PFSK-1 (cell line): Measurements from ENCODE around the gene ERVFRD-1.

ENCODE experiments used
- FOXP2 ChIP-seq: optimal IDR thresholded peaks from 2 replicates; pipeline ENCODE3; 2011; ENCODE audit warnings: borderline replicate concordance, control low read depth, inconsistent platforms; ENCODE audit not compliant: insufficient read depth; ENCODE audit errors: extremely low read length, extremely low read depth
- POLR2AphosphoS5 ChIP-seq: IDR thresholded peaks from 2 replicates; pipeline ENCODE4 v1.6.1; 2012; ENCODE audit warnings: low read depth, mild to moderate bottlenecking, control low read depth, low read length, moderate library complexity
- REST ChIP-seq, 2 experiments: IDR thresholded peaks; 2 replicates each; pipeline versions ENCODE4 v1.6.1 to v1.8.0; 2011 to 2012; ENCODE audit warnings: low read depth in 2 of 2, low read length in 2 of 2, control low read depth in 1 of 2, inconsistent platforms in 1 of 2, mild to moderate bottlenecking in 1 of 2, moderate library complexity in 1 of 2; ENCODE audit not compliant: insufficient read depth in 1 of 2
- SIN3A ChIP-seq: IDR thresholded peaks from 2 replicates; pipeline ENCODE4 v1.6.1; 2012; ENCODE audit warnings: mild to moderate bottlenecking, low read length, moderate library complexity, borderline replicate concordance; ENCODE audit not compliant: insufficient read depth
- TAF1 ChIP-seq: IDR thresholded peaks from 2 replicates; pipeline ENCODE4 v1.6.1; 2012; ENCODE audit warnings: low read length, control low read depth, borderline replicate concordance; ENCODE audit not compliant: insufficient read depth

ERVFRD-1 gene

GRCh38 chr6:11126876-11127275 is 15.4 kb upstream of the ERVFRD-1 start:
- TF ChIP-seq POLR2AphosphoS5 = no peak
- TF ChIP-seq SIN3A = no peak
- TF ChIP-seq FOXP2 = no peak
- no peak for TF ChIP-seq TAF1
- no peak for TF ChIP-seq REST (IDR thresholded peaks at IDR 0.05; ENCODE audit: insufficient read depth in 1 of 2, low read depth in 2 of 2, low read length in 2 of 2)

- TF ChIP-seq POLR2AphosphoS5 = no peak
- TF ChIP-seq SIN3A = no peak
- TF ChIP-seq TAF1 = no peak
- no peak for TF ChIP-seq REST (IDR thresholded peaks at IDR 0.05; ENCODE audit: insufficient read depth in 1 of 2, low read depth in 2 of 2, low read length in 2 of 2)
- no peak for TF ChIP-seq FOXP2
These were observed 12.5 kb upstream of the ERVFRD-1 start for GRCh38 chr6:11123978-11124377.

GRCh38 chr6:11122380-11122779 is 10.9 kb upstream of the ERVFRD-1 start:
- TF ChIP-seq FOXP2 (no peak), SIN3A (no peak), TAF1 (no peak), POLR2AphosphoS5 (no peak)

GRCh38 chr6:11121851-11122250 is 10.3 kb upstream of the ERVFRD-1 start:
- TF ChIP-seq TAF1 = no peak
- no peak for TF ChIP-seq FOXP2
- TF ChIP-seq SIN3A = no peak
- no peak for TF ChIP-seq REST (IDR thresholded peaks at IDR 0.05; ENCODE audit: insufficient read depth in 1 of 2, low read depth in 2 of 2, low read length in 2 of 2)

GRCh38 chr6:11120271-11121005 is 8.9 kb upstream of the ERVFRD-1 start:
- TF ChIP-seq TAF1 = no peak
- no peak for TF ChIP-seq FOXP2
- TF ChIP-seq POLR2AphosphoS5 = no peak
- no peak for TF ChIP-seq REST (IDR thresholded peaks at IDR 0.05; ENCODE audit: insufficient read depth in 1 of 2, low read depth in 2 of 2, low read length in 2 of 2)
- no peak for TF ChIP-seq SIN3A
